ENCODE measurements around the gene C5orf63. TPM values are rescaled to one million over a fixed set of nuclear protein-coding genes. Genes with fewer than 3 reads are reported as not detected.

Gene C5orf63
- total RNA-seq, 3 donors from 2014 or later: 2.4 to 5.6 (median 4.0) TPM

- DNase-seq (ENCODE audit: low spot score in 2 of 2): no peak
- H3K4me1 ChIP-seq: no peaks in the 10 kb centered on the region
- TF ChIP-seq POLR2AphosphoS5 (IDR thresholded peaks at IDR 0.05) (no peak), CTCF (IDR thresholded peaks at IDR 0.05) (no peak)
- H3K27ac ChIP-seq: no peak overlapping the region
- H3K4me3 ChIP-seq: no peak overlapping the region
- no peaks in the 10 kb centered on the region for H3K9me3 ChIP-seq
- H3K27me3 ChIP-seq: no peaks in the 10 kb centered on the region
- H3K36me3 ChIP-seq: no peaks in the 10 kb centered on the region
- intact Hi-C loops (cut with DNase I; ENCODE audit: low total_unique reads): no loop called here
Measured at GRCh38 chr5:127085371-127085770, 12.1 kb upstream of the C5orf63 start.

GRCh38 chr5:127084656-127085055, 11.4 kb upstream of the C5orf63 start:
- no peak for DNase-seq (ENCODE audit: low spot score in 2 of 2)
- Histone ChIP-seq H3K4me3 (no peak overlapping the region), H3K27me3 (no peaks in the 10 kb centered on the region), H3K27ac (no peak overlapping the region), H3K9me3 (no peaks in the 10 kb centered on the region), H3K36me3 (no peaks in the 10 kb centered on the region), H3K4me1 (no peaks in the 10 kb centered on the region)
- intact Hi-C loops (cut with DNase I; ENCODE audit: low total_unique reads): no loop called here
- no peak for TF ChIP-seq CTCF (IDR thresholded peaks at IDR 0.05)
- no peak for TF ChIP-seq POLR2A (IDR thresholded peaks at IDR 0.05)
- no peak for TF ChIP-seq POLR2AphosphoS5 (IDR thresholded peaks at IDR 0.05)

- no peaks in the 10 kb centered on the region for H3K36me3 ChIP-seq
- H3K27me3 ChIP-seq: no peaks in the 10 kb centered on the region
- no peak overlapping the region for H3K27ac ChIP-seq
- intact Hi-C loops (cut with DNase I; ENCODE audit: low total_unique reads): no loop called here
- DNase-seq (ENCODE audit: low spot score in 2 of 2): no peak
- no peak overlapping the region for H3K4me3 ChIP-seq
- no peaks in the 10 kb centered on the region for H3K4me1 ChIP-seq
- TF ChIP-seq CTCF (IDR thresholded peaks at IDR 0.05) (no peak), POLR2A (IDR thresholded peaks at IDR 0.05) (no peak), POLR2AphosphoS5 (IDR thresholded peaks at IDR 0.05) (no peak)
- H3K9me3 ChIP-seq: no peaks in the 10 kb centered on the region
Measured at GRCh38 chr5:127083711-127084110, 10.4 kb upstream of the C5orf63 start.

GRCh38 chr5:127079994-127080491, 6.7 kb upstream of the C5orf63 start:
- Histone ChIP-seq H3K27me3 (no peaks in the 10 kb centered on the region), H3K4me1 (no peaks in the 10 kb centered on the region), H3K27ac (no peak overlapping the region), H3K4me3 (no peak overlapping the region), H3K36me3 (no peaks in the 10 kb centered on the region), H3K9me3 (no peaks in the 10 kb centered on the region)
- TF ChIP-seq POLR2AphosphoS5 (IDR thresholded peaks at IDR 0.05) (no peak), POLR2A (IDR thresholded peaks at IDR 0.05) (no peak), CTCF (IDR thresholded peaks at IDR 0.05) (no peak)
- intact Hi-C loops (cut with DNase I; ENCODE audit: low total_unique reads): no loop called here
- DNase-seq (ENCODE audit: low spot score in 2 of 2): no peak

GRCh38 chr5:127077366-127077765, 4.1 kb upstream of the C5orf63 start:
- Histone ChIP-seq H3K27me3 (no peaks in the 10 kb centered on the region), H3K4me1 (no peaks in the 10 kb centered on the region), H3K27ac (no peak overlapping the region), H3K4me3 (no peak overlapping the region), H3K36me3 (no peaks in the 10 kb centered on the region), H3K9me3 (no peaks in the 10 kb centered on the region)
- no peak for DNase-seq (ENCODE audit: low spot score in 2 of 2)
- intact Hi-C loops (cut with DNase I; ENCODE audit: low total_unique reads): no loop called here
- TF ChIP-seq POLR2AphosphoS5 (IDR thresholded peaks at IDR 0.05) (no peak), CTCF (IDR thresholded peaks at IDR 0.05) (no peak), POLR2A (IDR thresholded peaks at IDR 0.05) (no peak)

Measured in breast epithelium (tissue), 4 donors.